OCI-LY3 (cell line): ENCODE data around the gene FZD4.
"Not testable (repeated sequence)": the region's sequence is repeated elsewhere in the genome, so short reads cannot be mapped to it uniquely, and the experiment has no call there.

Experiments used
- H2AFZ ChIP-seq: fragments of 200-600, 300-600 bp; shearing (Covaris generic); 2 replicates; pipeline ENCODE4 v1.6.0; 2014; ENCODE audit warnings: antibody characterized with exemption, low read depth, low read length
- H3K27ac ChIP-seq: fragments of 200-600, 300-600 bp; sonication (generic); 2 replicates; pipeline ENCODE4 v1.5.1; 2014; ENCODE audit warnings: mild to moderate bottlenecking, low read length, moderate library complexity, mixed read lengths
- H3K27me3 ChIP-seq: fragments of 200-600, 300-600 bp; sonication (generic); 2 replicates; pipeline ENCODE4 v1.6.1; 2014; ENCODE audit warnings: low read depth, low read length, mixed read lengths
- H3K36me3 ChIP-seq: fragments of 200-600, 300-600 bp; sonication (generic); replicated peaks from 2 replicates; pipeline ENCODE3; 2014; ENCODE audit warnings: low read depth, low read length, mixed read lengths
- H3K4me1 ChIP-seq: fragments of 300-600, 200-600 bp; sonication (generic); 2 replicates; pipeline ENCODE4 v1.6.1; 2014; ENCODE audit warnings: low read length, mixed read lengths
- H3K4me2 ChIP-seq: fragments of 200-600, 300-600 bp; sonication (generic); 2 replicates; pipeline ENCODE4 v1.6.1; 2014; ENCODE audit warnings: low read length, mixed read lengths
- H3K4me3 ChIP-seq: fragments of 300-600, 200-600 bp; sonication (generic); 2 replicates; pipeline ENCODE4 v1.5.1; 2014; ENCODE audit warnings: antibody characterized with exemption, mild to moderate bottlenecking, low read length, moderate library complexity
- H3K79me2 ChIP-seq: fragments of 300-600, 200-600 bp; shearing (Covaris generic); 2 replicates; pipeline ENCODE4 v1.6.1; 2014; ENCODE audit warnings: mild to moderate bottlenecking, low read length, mixed read lengths
- H3K9ac ChIP-seq: fragments of 300-600, 200-600 bp; shearing (Covaris generic); 2 replicates; pipeline ENCODE4 v1.6.0; 2014; ENCODE audit warnings: mild to moderate bottlenecking, low read length, moderate library complexity
- H3K9me3 ChIP-seq: fragments of 200-600, 300-600 bp; shearing (Covaris generic); 2 replicates; pipeline ENCODE4 v1.6.1; 2014; ENCODE audit warnings: low read length, mixed read lengths; ENCODE audit not compliant: insufficient read depth
- H4K20me1 ChIP-seq: fragments of 200-600, 300-600 bp; sonication (generic); 2 replicates; pipeline ENCODE4 v1.6.1; 2016; ENCODE audit warnings: low read length, mixed read lengths; ENCODE audit not compliant: insufficient read depth
- EZH2phosphoT487 ChIP-seq: fragments of 200-600 bp; shearing (Covaris generic); IDR thresholded peaks from 2 replicates; pipeline ENCODE4 v1.6.1; 2018; ENCODE audit warnings: antibody characterized with exemption, mixed run types, low read depth
- TF ChIP-seq, protein P1 (sequence below): fragments of 200-600, 300-600 bp; sonication (generic); IDR thresholded peaks from 2 replicates; pipeline ENCODE4 v1.5.1; 2014; ENCODE audit warnings: antibody characterized with exemption, low read length, low read depth

The FZD4 gene

GRCh38 chr11:86917589-86917988, 37.6 kb downstream of the FZD4 start:
- TF ChIP-seq, protein P1, sequence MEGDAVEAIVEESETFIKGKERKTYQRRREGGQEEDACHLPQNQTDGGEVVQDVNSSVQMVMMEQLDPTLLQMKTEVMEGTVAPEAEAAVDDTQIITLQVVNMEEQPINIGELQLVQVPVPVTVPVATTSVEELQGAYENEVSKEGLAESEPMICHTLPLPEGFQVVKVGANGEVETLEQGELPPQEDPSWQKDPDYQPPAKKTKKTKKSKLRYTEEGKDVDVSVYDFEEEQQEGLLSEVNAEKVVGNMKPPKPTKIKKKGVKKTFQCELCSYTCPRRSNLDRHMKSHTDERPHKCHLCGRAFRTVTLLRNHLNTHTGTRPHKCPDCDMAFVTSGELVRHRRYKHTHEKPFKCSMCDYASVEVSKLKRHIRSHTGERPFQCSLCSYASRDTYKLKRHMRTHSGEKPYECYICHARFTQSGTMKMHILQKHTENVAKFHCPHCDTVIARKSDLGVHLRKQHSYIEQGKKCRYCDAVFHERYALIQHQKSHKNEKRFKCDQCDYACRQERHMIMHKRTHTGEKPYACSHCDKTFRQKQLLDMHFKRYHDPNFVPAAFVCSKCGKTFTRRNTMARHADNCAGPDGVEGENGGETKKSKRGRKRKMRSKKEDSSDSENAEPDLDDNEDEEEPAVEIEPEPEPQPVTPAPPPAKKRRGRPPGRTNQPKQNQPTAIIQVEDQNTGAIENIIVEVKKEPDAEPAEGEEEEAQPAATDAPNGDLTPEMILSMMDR, result no peak
- no peak for TF ChIP-seq EZH2phosphoT487
- Histone ChIP-seq H3K4me3 (no peak overlapping the region), H3K4me2 (no peak overlapping the region), H2AFZ (no peak overlapping the region), H3K27ac (no peak overlapping the region), H3K4me1 (no peaks in the 10 kb centered on the region), H3K27me3 (no peaks in the 10 kb centered on the region), H3K9ac (no peak overlapping the region), H3K79me2 (no peaks in the 10 kb centered on the region), H3K9me3 (no peaks in the 10 kb centered on the region), H4K20me1 (no peaks in the 10 kb centered on the region), H3K36me3 (no peaks in the 10 kb centered on the region)

DNA sequence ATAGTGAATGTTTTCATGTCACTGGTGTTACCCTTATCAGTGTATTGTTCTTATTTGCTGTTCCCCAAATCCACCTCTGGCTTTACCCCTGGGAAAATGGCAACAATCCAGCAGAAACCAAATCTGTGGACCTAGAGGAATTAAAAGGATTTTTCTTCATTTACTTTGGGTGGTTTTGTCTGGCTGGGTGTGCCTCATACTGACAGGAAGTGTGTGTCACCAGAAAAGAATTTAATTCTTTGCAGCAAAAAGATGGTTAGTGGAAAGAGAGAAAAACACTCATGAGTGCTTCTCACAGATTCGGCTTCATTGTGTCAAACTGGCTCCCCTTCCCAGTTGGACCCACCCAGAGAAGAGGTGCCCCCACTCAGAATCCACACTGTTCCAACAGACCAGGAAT, 38.9 kb downstream of the FZD4 start:
- no peak overlapping the region for H3K4me3 ChIP-seq

DNA sequence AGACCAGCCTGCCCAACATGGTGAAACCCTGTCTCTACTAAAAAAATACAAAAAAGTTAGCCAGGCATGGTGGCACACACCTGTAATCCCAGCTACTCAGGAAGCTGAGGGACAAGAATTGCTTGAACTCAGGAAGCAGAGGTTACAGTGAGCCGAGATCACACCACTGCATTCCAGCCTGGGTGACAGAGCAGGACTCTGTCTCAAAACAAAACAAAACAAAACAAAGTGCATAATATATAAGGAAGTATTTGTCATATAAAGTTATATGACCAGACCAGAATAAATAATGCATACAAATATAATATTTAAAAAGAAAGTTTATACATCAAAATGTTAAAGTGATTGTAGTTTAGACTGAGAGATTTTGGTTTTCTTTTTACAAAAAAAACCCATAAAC, 39.3 kb downstream of the FZD4 start:
- H3K4me1 ChIP-seq, H3K9me3 ChIP-seq, H3K36me3 ChIP-seq, H4K20me1 ChIP-seq, H2AFZ ChIP-seq, H3K79me2 ChIP-seq, H3K4me3 ChIP-seq, H3K27me3 ChIP-seq, H3K27ac ChIP-seq, H3K4me2 ChIP-seq, H3K9ac ChIP-seq: not testable (repeated sequence)

More for the DNA sequence above, 38.9 kb downstream of the FZD4 start:
- H3K79me2 ChIP-seq, result no peaks in the 10 kb centered on the region
- H3K27me3 ChIP-seq, result no peaks in the 10 kb centered on the region
- H3K36me3 ChIP-seq, result no peaks in the 10 kb centered on the region
- no peak overlapping the region for H3K4me2 ChIP-seq
- no peaks in the 10 kb centered on the region for H4K20me1 ChIP-seq
- H3K9ac ChIP-seq, result no peak overlapping the region
- H3K4me1 ChIP-seq, result no peaks in the 10 kb centered on the region
- H3K27ac ChIP-seq, result no peak overlapping the region
- H2AFZ ChIP-seq, result no peak overlapping the region
- no peak for TF ChIP-seq EZH2phosphoT487
- TF ChIP-seq, protein P1, result no peak
- H3K9me3 ChIP-seq, result no peaks in the 10 kb centered on the region

- Histone ChIP-seq H3K4me1 (no peaks in the 10 kb centered on the region), H2AFZ (no peak overlapping the region)
Measured at GRCh38 chr11:86914865-86915519, 40.2 kb downstream of the FZD4 start.

More at GRCh38 chr11:86914865-86915519, 40.2 kb downstream of the FZD4 start:
- Histone ChIP-seq H3K4me3 (no peak overlapping the region), H3K9ac (no peak overlapping the region), H3K27ac (no peak overlapping the region), H3K79me2 (no peaks in the 10 kb centered on the region), H4K20me1 (no peaks in the 10 kb centered on the region), H3K36me3 (no peaks in the 10 kb centered on the region), H3K4me2 (no peak overlapping the region), H3K27me3 (no peaks in the 10 kb centered on the region), H3K9me3 (no peaks in the 10 kb centered on the region)
- TF ChIP-seq EZH2phosphoT487, result no peak
- TF ChIP-seq, protein P1, result no peak
